HG03196 (cell line): ENCODE data around the gene NTM.
"Not testable (repeated sequence)": the region's sequence is repeated elsewhere in the genome, so short reads cannot be mapped to it uniquely, and the experiment has no call there.

ENCODE experiments used
- ATAC-seq: cut with Tn5 transposase; IDR thresholded peaks from one replicate; pipeline ENCODE4 v1.9.1; 2021; ENCODE audit not compliant: unreplicated experiment

The NTM gene

DNA sequence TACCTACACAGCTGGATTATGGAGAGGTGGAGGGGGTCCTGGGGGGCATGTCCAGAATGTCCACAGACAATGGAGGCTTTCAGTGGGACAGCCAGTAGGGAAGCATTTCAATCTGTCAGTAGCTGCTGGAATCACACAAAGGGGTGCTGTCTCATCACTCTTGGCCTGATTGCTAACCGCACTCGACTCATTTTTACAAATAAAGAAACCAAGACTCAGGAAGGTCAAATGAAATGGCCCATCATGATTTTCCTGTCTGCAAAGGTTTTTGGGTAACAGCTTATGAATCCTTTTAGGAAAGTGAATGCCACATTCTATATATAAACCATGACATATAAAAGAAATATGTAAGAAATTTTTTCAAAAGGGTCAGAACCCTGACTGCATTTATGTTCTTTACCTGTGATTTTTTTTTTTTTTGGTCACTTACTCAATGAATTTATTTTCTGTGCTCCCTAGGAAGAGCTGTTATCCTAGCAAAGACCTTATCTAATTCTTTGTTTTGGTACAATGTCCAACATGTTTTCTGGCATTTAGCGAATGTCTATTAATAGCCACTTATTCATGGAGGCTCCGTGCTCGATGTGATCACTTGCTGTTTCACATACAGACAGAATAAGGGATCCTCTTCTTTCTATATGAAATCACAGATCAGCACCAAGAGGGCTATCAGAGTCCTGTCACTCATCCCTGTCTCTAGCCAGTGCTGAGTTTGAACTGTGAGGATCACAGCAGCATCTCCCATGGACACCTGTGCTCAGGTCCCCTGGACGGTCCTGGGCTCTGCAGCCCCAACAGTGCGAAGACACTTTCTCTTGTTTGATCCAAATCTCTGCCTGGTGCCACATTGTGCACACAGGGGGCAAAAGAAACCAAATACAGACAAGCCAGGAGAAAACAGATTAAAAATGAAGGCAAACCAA is 979.7 kb downstream of the NTM start:
- no peak for ATAC-seq

DNA sequence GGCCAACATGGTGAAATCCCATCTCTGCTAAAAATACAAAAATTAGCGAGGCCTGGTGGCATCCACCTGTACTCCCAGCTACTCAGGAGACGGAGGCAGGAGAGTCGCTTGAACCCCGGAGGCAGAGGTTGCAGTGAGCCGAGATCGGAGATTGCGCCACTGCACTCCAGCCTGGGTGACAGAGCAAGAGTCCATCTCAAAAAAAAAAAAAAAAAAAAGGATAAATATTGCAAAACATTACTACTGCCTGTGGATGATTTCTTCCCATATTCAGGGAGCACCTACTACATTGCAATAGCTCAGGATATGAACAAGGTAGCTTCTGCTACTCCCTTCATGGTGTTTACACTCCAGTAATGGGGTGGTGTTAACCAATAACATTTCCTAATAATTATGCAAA is 980.6 kb downstream of the NTM start:
- ATAC-seq: no peak

DNA sequence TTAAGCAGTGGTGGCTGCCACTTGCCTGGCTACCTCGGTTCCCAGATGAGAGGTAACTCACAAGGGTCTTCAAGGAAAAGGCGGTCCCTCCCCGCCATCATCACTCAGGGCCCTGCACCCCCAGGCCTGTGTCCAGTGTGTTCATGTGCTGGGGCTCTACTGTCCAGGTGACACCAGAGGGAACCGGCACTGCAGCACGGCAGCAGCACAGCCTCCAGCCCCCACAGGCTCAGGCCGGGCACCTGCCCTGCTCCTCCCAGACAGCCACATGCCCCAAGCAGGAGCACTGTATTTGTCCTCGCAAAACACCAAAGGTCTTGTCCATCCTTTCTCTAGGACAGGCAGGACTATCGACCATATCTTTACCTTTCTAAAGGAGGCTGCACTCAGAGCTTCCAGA is 982.1 kb downstream of the NTM start:
- no peak for ATAC-seq

DNA sequence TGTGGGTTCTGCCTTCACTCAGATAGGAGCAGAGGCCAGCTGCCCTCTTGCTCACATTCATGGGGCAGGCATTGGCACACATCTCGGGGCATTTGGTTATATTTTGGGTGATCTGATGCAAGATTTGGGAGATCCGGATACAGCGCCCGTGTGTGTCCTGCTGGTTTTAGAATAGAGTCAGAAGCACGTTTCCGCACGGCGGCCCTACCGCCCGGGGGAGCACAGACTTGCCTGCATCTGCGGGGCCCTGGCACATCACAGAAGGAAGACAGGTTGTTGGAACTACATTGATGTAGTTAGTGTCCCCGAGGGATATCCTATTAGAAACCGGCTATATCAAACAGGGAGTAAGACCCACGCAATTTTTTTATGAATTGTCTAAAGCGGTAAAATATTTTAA is 982.8 kb downstream of the NTM start:
- ATAC-seq: no peak

DNA sequence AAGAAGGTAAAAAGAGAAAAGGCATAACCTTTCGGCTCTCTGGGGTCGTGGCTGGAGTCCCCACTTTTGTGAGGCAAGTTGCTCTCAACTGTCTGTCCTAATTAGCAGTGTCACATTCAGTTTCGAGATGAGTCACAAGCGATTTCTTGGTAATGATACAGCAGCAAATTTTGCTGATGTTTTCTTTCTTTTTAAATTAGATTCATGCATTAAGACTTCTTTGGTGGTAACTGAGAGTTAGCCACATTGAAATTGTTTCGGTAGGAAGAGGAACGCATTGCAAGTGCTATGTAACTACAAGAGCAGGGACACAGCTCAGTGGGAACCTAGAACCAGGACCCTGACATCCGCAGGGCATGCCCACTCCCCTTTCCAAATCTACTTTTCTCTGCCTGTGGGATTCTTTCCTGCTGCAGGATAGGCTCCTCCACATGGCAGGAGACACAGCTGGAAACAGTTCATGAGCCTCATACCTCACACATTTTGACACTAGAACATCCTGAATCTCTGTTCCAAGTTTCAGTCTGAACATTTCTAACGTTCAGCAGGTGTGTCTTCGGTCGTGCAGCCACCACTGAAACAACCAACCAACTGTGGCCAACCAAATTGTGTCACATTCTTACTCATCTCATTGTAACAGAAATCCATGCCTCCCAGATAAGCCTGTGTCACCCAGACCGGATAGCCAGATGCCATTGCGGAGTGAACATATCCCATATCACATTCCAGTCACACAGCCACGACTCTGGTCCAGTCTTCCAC is 987.6 kb downstream of the NTM start:
- ATAC-seq: peak; percentile 82

DNA sequence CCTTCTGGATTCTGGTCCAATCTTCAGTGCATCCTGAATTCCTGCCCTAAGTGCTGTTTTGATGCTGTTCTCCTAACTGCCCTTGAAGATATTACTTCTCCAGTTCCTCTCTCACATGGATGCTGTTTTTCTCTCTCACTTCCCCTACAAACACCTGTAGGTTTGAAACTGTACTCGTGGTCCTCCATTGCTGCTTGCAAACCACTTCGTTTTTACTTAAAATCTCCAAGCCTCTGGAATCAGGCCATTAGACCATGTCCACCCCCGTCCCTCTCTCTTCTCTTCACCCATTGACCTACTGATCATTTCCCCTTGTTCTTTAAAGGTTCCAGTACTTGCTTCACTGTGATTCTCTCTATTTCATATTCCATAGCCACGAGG is 988.1 kb downstream of the NTM start:
- ATAC-seq: peak; percentile 33

DNA sequence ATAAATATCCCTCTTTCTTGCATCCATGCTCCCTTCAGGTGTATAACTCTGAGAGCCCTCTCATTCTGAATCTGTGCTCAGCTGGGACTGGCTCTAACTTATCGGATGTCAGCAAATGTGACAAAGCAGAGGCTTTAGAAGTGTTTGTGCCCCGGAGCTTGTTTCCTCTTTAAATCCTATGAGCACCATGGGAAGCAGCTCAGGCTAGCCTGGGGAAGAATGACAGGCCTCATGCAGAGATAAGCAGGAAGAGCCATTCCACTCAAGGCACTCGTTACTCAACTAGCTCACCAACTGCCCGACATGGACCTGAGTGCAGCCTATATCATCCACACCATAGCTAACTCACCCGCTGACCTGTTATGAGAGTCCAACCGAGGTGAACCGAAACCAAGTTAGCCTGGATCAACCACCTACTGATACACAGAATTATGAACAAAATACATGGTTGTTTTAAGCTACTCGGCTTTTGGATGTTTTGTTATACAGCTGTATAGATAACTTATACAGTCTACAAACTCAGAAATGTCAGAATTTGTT is 990.7 kb downstream of the NTM start:
- ATAC-seq: no peak

DNA sequence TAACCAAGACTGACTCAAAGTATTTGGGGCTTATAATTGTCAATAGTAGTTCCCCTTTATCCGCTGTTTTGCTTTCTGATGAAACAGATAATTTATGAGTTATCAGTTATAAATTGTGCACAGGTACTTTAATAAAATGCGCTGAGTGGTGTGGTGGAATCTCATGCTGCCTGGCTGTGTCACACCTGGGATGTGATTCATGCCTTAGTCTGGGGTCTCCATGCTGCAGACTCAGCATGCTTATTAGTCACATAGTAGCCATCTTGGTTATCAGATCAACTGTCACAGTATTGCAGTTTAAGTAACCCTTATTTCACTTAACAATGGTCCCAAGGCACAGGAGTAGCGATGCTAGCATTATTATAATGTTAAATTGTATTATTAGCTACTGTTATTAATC is 995.2 kb downstream of the NTM start:
- no peak for ATAC-seq

DNA sequence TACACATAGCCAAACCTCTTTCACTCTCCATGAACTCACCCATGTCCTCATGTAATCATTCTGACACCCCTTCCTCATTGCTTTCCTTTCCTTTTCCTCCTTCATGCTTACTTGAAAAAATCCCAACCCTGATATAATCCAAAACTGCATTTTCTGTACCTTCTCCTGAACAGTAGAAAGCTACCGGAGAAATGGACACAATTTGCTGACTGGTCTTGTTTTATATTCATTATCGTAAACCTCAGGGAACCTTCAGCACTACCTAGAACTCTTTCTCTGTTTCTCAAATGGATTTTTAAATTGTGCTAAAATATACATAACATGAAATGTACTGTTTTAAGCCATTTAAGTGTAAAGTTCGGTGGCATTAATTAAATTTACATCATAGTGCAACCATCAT is 996.9 kb downstream of the NTM start:
- ATAC-seq: no peak

DNA sequence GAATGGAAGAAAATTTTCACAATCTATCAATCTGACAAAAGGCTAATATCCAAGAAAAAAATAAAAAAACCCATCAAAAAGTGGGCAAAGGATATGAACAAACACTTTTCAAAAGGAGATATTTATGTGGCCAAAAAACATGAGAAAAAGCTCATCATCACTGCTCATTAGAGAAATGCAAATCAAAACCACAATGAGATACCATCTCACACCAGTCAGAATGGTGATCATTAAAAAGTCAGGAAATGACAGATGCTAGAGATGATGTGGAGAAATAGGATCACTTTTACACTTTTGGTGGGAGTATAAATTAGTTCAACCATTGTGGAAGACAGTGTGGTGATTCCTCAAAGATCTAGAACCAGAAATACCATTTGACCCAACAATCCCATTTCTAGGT is 999.7 kb downstream of the NTM start:
- ATAC-seq: not testable (repeated sequence)

DNA sequence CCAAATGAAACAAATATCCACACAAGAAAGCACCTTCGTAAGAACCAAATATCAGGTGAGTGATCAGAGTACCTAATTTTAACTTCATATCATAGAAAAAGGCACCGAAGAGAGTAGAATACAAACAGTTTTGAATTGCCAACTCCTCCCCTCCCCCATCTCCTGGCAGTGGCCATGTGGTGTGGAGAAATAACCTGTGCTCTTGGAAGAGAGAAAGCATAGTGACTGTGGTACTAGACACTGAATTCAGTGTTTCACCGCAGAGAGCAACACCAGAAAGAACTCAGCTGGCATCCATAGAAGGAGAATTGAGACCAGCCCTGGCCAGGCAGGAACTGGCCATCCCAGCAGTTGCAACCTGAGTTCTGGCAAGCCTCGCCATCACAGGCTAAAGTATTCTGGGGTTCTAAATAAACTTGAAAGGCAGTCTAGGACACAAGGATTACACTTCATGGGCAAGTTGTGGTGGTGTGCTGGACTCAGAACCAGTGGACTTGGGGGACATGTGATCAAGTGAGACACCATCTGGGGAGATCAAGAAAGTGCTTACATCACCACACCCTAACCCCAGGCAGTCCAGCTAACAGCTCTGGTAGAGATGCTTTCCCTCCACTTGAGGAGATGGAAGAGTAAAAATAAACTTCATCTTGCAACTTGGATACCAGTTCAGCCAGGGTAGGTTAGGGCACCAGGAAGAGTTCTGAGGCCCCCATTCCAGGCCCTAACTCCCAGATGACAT is 1003.2 kb downstream of the NTM start:
- ATAC-seq: no peak

DNA sequence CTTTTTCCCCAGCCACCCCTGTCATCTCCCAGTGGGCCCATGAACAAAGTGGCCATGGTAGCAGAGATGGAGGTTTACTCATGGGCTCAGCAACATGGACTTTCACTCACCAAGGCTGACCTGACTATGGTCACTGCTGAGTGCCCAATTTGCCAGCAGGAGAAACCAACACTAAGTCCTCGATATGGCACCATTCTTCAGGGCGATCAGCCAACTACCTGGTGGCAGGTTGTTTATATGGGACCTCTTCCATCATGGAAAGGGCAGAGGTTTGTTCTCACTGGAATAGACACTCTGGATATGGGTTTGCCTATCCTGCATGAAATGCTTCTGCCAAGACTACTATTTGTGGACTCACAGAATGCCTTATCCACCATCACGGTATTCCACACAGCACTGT is 1009.1 kb downstream of the NTM start:
- ATAC-seq: no peak
